BLaER1 treated with 17β-estradiol and CSF1 and Interleukin-3, amounts not matched to agents 10 nM and 100 nM (cell line): ENCODE measurements around the gene EVL.
"Not testable (repeated sequence)": the region's sequence is repeated elsewhere in the genome, so short reads cannot be mapped to it uniquely, and the experiment has no call there.

Experiments used
- H3K27ac ChIP-seq, 11 experiments: shearing (Covaris generic); formaldehyde crosslinking; 2 replicates each; pipeline ENCODE4 v1.8.1; 2022
- H3K27me3 ChIP-seq, 11 experiments: shearing (Covaris generic); formaldehyde crosslinking; 2 replicates each; pipeline ENCODE4 v1.8.1; 2022
- H3K36me3 ChIP-seq, 11 experiments: shearing (Covaris generic); formaldehyde crosslinking; 2 replicates each; pipeline ENCODE4 v1.8.1; 2022
- H3K4me1 ChIP-seq, 10 experiments: shearing (Covaris generic); formaldehyde crosslinking; 2 replicates each; pipeline ENCODE4 v1.8.1; 2022
- H3K4me2 ChIP-seq, 11 experiments: shearing (Covaris generic); formaldehyde crosslinking; 2 replicates each; pipeline ENCODE4 v1.8.1; 2022
- H3K4me3 ChIP-seq, 10 experiments: shearing (Covaris generic); formaldehyde crosslinking; 2 replicates each; pipeline ENCODE4 v1.8.1; 2022
- H3K9ac ChIP-seq, 11 experiments: shearing (Covaris generic); formaldehyde crosslinking; 2 replicates each; pipeline ENCODE4 v1.8.1; 2022
- H3K9me3 ChIP-seq, 11 experiments: shearing (Covaris generic); formaldehyde crosslinking; replicated peaks in 1 of 11; 2 replicates each; pipeline ENCODE4 v1.8.1; 2022
- H4K20me1 ChIP-seq, 11 experiments: shearing (Covaris generic); formaldehyde crosslinking; 2 replicates each; pipeline ENCODE4 v1.8.1; 2022
- Cebpa-rat ChIP-seq, 11 experiments: shearing (Covaris generic); IDR thresholded peaks; 2 replicates each; pipeline ENCODE4 v1.8.1; 2022

Gene EVL

DNA sequence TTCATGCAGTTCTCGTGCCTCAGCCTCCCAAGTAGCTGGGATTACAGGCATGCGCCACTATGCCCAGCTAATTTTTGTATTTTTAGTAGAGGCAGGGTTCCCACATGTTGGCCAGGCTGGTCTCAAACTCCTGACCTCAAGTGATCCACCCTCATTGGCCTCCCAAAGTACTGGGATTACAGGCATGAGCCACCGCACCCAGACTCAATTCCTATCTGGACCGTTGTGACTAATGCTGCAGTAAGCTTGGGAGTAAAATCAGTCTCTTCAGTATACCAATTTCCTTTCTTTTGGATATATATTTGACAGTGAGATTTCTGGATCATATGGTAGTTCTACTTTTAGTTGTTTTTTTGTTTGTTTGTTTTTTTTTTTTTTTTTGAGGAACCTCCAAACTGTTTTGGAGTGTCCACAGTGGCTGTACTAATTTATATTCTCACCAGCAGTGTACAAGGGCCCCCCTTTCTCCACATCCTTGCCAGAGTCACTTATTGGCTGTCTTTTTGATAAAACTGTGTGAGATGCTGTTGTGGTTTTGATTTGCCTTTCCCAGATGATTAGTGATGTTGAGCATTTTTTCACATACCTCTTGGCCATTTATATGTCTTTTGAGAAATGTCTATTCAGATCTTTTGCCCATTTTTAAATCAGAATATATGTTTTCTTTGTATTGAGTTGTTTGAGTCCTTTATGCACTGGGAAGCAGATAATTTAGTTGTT lies 37.3 kb upstream of the EVL start:
- H3K27me3 ChIP-seq = no peaks in the 10 kb centered on the region
- no peak overlapping the region for H3K27ac ChIP-seq
- peaks cover 0 to 87% (median 0%) of the 10 kb centered on the region in 11 experiments; a peak in 9 of 22 replicates for H4K20me1 ChIP-seq
- H3K4me3 ChIP-seq = no peak overlapping the region
- H3K36me3 ChIP-seq = peaks cover 0 to 7% (median 0%) of the 10 kb centered on the region in 11 experiments; a peak in 1 of 22 replicates
- H3K4me2 ChIP-seq = no peak overlapping the region
- peaks cover 31 to 53% (median 42%) of the 10 kb centered on the region in 10 experiments for H3K4me1 ChIP-seq
- H3K9ac ChIP-seq = no peak overlapping the region
- H3K9me3 ChIP-seq = 0 out of 22 replicates have a peak, but pooled peaks cover 0 to 3% (median 0%) of the 10 kb centered on the region in 11 experiments
- no peak for TF ChIP-seq Cebpa-rat (IDR thresholded peaks at IDR 0.05)

GRCh38 chr14:100028990-100029677 lies 36.1 kb upstream of the EVL start:
- Histone ChIP-seq H3K4me3 (no peak overlapping the region), H3K9me3 (0 out of 22 replicates have a peak, but pooled peaks cover 0 to 3% (median 0%) of the 10 kb centered on the region in 11 experiments), H3K9ac (no peak overlapping the region), H3K4me2 (no peak overlapping the region), H3K36me3 (peaks cover 0 to 4% (median 0%) of the 10 kb centered on the region in 11 experiments; a peak in 1 of 22 replicates), H3K27me3 (no peaks in the 10 kb centered on the region), H3K4me1 (peaks cover 32 to 55% (median 45%) of the 10 kb centered on the region in 10 experiments), H3K27ac (no peak overlapping the region), H4K20me1 (peaks cover 0 to 97% (median 0%) of the 10 kb centered on the region in 11 experiments; a peak in 9 of 22 replicates)
- TF ChIP-seq Cebpa-rat (IDR thresholded peaks at IDR 0.05) = no peak

GRCh38 chr14:100030006-100030405 lies 35.2 kb upstream of the EVL start:
- H3K9me3 ChIP-seq, H3K36me3 ChIP-seq, H3K9ac ChIP-seq, H3K4me3 ChIP-seq, H3K27ac ChIP-seq, H3K27me3 ChIP-seq: not testable (repeated sequence)
- H3K4me2 ChIP-seq = peak overlapping the region in 6 of 11 experiments; percentile 65 to 78 (median 75); a peak in 5 of 22 replicates
- H4K20me1 ChIP-seq = peaks cover 0 to 95% (median 0%) of the 10 kb centered on the region in 11 experiments; a peak in 9 of 22 replicates
- peaks cover 25 to 47% (median 36%) of the 10 kb centered on the region in 10 experiments for H3K4me1 ChIP-seq

DNA sequence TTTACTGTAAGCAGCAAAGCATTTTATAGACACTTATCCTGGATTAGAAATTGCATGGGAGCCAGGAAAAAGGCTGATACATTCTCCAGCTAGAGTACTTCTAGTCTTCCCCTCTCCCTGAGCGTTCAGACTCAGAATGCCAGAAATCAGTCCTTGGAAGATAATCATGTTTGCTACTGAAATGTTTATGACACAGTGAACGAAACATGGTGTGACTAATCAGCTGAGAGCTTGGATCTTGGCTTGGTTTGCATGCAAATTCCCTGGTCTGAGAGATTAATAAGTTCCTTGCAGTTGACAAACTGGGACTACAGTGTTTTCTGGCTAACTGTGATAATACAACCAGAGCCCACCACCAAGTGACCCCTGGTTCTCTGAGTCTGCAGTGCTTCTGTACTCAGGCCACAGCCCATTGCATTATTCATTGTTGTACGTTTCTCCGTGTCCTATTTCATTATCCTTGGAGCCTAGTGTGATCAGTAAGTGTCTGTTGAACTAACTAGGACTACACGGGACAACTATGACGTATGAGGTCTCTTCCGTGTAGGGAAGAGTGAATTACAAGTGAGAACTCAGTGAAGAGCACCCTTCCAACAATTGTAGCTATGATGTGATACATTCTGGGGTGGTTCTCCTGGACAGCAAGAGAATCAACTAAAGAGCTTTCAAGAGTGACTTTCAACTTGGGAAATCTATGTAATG lies 34.6 kb upstream of the EVL start:
- H3K27ac ChIP-seq = peak overlapping the region in 6 of 11 experiments; percentile 2 to 59 (median 48); a peak in 11 of 22 replicates
- H3K4me1 ChIP-seq = peaks cover 24 to 41% (median 34%) of the 10 kb centered on the region in 10 experiments
- no peaks in the 10 kb centered on the region for H3K27me3 ChIP-seq
- H4K20me1 ChIP-seq = peaks cover 0 to 93% (median 0%) of the 10 kb centered on the region in 11 experiments; a peak in 9 of 22 replicates
- H3K9me3 ChIP-seq = 0 out of 22 replicates have a peak, but pooled peaks cover 0 to 3% (median 0%) of the 10 kb centered on the region in 11 experiments
- H3K36me3 ChIP-seq = peaks cover 0 to 8% (median 0%) of the 10 kb centered on the region in 11 experiments; a peak in 2 of 22 replicates
- no peak for TF ChIP-seq Cebpa-rat (IDR thresholded peaks at IDR 0.05)
- no peak overlapping the region for H3K4me3 ChIP-seq
- H3K9ac ChIP-seq = no peak overlapping the region
- peak overlapping the region; percentile 31 to 78 (median 69); a peak in 21 of 22 replicates for H3K4me2 ChIP-seq

DNA sequence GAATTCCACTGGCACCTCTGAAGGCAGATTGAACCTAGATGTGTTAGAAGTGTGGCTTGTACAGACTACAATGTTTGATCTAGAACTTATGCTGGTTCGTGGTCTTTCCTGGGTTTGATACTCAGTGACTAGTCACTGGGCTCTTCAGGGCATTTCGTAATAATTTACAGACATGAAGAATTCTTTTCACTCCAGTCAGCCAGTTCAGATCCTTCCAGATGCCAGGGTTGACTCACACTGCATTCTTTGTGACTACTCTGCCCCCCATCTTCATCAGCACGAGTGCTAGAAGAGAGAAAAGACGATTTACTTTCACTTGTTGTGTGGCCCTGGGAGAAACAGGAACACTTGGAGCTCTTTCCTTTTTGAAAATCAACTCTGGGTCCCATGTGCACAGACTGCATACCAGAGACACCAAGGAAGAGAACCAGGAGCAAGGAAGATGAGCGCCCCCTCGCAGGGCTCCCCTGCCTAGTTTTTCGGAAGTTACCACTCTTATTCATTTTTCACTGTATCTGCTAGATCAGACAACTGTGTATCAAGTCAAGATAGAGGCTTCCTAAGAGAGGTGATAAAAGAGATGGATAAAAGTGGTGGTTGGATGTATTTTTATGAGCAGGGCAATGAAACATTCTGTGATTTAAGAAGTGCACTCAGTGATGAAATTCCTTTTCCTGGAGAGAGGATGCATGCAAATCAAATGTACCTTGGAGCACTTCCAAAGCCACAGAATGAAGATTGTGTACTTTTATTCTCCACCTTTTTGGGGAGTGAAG lies 33.5 kb upstream of the EVL start:
- H3K27ac ChIP-seq = peak overlapping the region in 9 of 11 experiments; percentile 17 to 62 (median 48); a peak in 17 of 22 replicates
- peak in 4 of 11 experiments; percentile 36 to 68 (median 52); a peak in 6 of 22 replicates for TF ChIP-seq Cebpa-rat (IDR thresholded peaks at IDR 0.05)
- peaks cover 0 to 12% (median 0%) of the 10 kb centered on the region in 11 experiments; a peak in 2 of 22 replicates for H3K36me3 ChIP-seq
- 0 out of 22 replicates have a peak, but pooled peaks cover 0 to 3% (median 0%) of the 10 kb centered on the region in 11 experiments for H3K9me3 ChIP-seq
- peak overlapping the region in 1 of 10 experiments; percentile 2; a peak in 1 of 20 replicates for H3K4me3 ChIP-seq
- peaks cover 0 to 94% (median 0%) of the 10 kb centered on the region in 11 experiments; a peak in 9 of 22 replicates for H4K20me1 ChIP-seq
- peak overlapping the region in 4 of 11 experiments; percentile 10 to 40 (median 20); a peak in 4 of 22 replicates for H3K9ac ChIP-seq
- H3K27me3 ChIP-seq = no peaks in the 10 kb centered on the region
- H3K4me2 ChIP-seq = peak overlapping the region; percentile 31 to 78 (median 69)
- peaks cover 24 to 41% (median 33%) of the 10 kb centered on the region in 10 experiments for H3K4me1 ChIP-seq

DNA sequence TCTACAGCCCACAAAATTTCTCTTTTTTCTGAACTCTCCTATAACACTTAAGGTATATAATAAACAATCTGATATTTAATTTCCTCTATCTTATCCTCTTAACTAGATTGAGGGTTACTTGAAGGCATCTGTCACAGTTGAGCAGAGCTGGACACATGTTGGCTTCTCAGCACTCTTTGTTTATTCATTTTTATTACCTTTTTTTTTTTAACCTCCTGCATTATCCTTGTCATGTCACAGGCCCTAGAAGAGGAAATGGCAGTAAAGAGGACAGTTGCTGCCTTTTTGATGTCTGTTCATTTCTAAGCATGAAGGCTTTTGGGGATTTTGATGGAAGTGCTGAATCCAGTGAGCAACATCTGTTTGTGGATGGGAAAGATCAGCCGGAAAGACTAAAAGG lies 32.5 kb upstream of the EVL start:
- Histone ChIP-seq H3K27ac (no peak overlapping the region), H3K9me3 (0 out of 22 replicates have a peak, but pooled peaks cover 0 to 1% (median 0%) of the 10 kb centered on the region in 11 experiments), H3K9ac (no peak overlapping the region), H3K36me3 (peaks cover 0 to 12% (median 0%) of the 10 kb centered on the region in 11 experiments; a peak in 2 of 22 replicates), H3K4me1 (peaks cover 24 to 41% (median 33%) of the 10 kb centered on the region in 10 experiments), H3K4me2 (peak overlapping the region; percentile 31 to 78 (median 69); a peak in 21 of 22 replicates), H3K27me3 (no peaks in the 10 kb centered on the region), H4K20me1 (peaks cover 0 to 96% (median 0%) of the 10 kb centered on the region in 11 experiments; a peak in 10 of 22 replicates), H3K4me3 (no peak overlapping the region)
- no peak for TF ChIP-seq Cebpa-rat (IDR thresholded peaks at IDR 0.05)

- H3K27me3 ChIP-seq = no peaks in the 10 kb centered on the region
- H4K20me1 ChIP-seq = peaks cover 0 to 96% (median 0%) of the 10 kb centered on the region in 11 experiments; a peak in 10 of 22 replicates
- H3K4me1 ChIP-seq = peaks cover 24 to 41% (median 32%) of the 10 kb centered on the region in 10 experiments
- peak overlapping the region in 1 of 11 experiments; percentile 65; a peak in 1 of 22 replicates for H3K4me2 ChIP-seq
- no peak overlapping the region for H3K4me3 ChIP-seq
- H3K9me3 ChIP-seq = no peaks in the 10 kb centered on the region
- TF ChIP-seq Cebpa-rat (IDR thresholded peaks at IDR 0.05) = no peak
- peaks cover 0 to 12% (median 0%) of the 10 kb centered on the region in 11 experiments; a peak in 2 of 22 replicates for H3K36me3 ChIP-seq
- no peak overlapping the region for H3K27ac ChIP-seq
- H3K9ac ChIP-seq = no peak overlapping the region
These were observed 31.7 kb upstream of the EVL start for GRCh38 chr14:100033347-100034075.
